ENCODE data around the gene GRIPAP1.

- TF ChIP-seq, protein P1, sequence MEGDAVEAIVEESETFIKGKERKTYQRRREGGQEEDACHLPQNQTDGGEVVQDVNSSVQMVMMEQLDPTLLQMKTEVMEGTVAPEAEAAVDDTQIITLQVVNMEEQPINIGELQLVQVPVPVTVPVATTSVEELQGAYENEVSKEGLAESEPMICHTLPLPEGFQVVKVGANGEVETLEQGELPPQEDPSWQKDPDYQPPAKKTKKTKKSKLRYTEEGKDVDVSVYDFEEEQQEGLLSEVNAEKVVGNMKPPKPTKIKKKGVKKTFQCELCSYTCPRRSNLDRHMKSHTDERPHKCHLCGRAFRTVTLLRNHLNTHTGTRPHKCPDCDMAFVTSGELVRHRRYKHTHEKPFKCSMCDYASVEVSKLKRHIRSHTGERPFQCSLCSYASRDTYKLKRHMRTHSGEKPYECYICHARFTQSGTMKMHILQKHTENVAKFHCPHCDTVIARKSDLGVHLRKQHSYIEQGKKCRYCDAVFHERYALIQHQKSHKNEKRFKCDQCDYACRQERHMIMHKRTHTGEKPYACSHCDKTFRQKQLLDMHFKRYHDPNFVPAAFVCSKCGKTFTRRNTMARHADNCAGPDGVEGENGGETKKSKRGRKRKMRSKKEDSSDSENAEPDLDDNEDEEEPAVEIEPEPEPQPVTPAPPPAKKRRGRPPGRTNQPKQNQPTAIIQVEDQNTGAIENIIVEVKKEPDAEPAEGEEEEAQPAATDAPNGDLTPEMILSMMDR (IDR thresholded peaks at IDR 0.05): no peak
- no peak for TF ChIP-seq POLR2A (IDR thresholded peaks at IDR 0.05)
- no peak for TF ChIP-seq POLR2AphosphoS5 (IDR thresholded peaks at IDR 0.05)
Measured at GRCh38 chrX:49001521-49002090, 458 bp downstream of the GRIPAP1 start.
